Tibial artery (tissue), 4 donors: ENCODE data around the gene ERC1.
"Not testable (repeated sequence)": the region's sequence is repeated elsewhere in the genome, so short reads cannot be mapped to it uniquely, and the experiment has no call there.

Experiments used
- DNase-seq, 2 donors: peaks; one replicate each; pipeline ENCODE4 v3.0.0-alpha.2; 2019
- H3K27ac ChIP-seq, 2 donors: fragments of 200-600 bp; sonication (generic) in 1 of 2; 1 replicate in 1 of 2; 2 replicates in 1 of 2; pipeline ENCODE4 v1.5.1; 2018 to 2019; ENCODE audit warnings: mild to moderate bottlenecking in 1 of 2
- H3K27me3 ChIP-seq, 2 donors: fragments of 200-600 bp; sonication (generic) in 1 of 2; one replicate each; pipeline versions ENCODE4 v1.5.1 to v1.6.0; 2016 to 2019
- H3K36me3 ChIP-seq, 3 donors: fragments of 200-600 bp; sonication (generic) in 2 of 3; one replicate each; pipeline ENCODE4 v1.5.1; 2016 to 2019; ENCODE audit warnings: mild to moderate bottlenecking in 2 of 3
- H3K4me1 ChIP-seq, 4 donors: fragments of 200-600 bp; sonication (generic) in 2 of 4; 1 replicate in 3 of 4; 2 replicates in 1 of 4; pipeline ENCODE4 v1.5.1; 2016 to 2019
- H3K4me3 ChIP-seq, 2 donors: fragments of 200-600 bp; sonication (generic) in 1 of 2; 1 replicate in 1 of 2; 2 replicates in 1 of 2; pipeline ENCODE4 v1.5.1; 2018 to 2019; ENCODE audit warnings: mild to moderate bottlenecking in 2 of 2
- H3K9me3 ChIP-seq, 3 donors: fragments of 200-600 bp; sonication (generic) in 1 of 3; one replicate each; pipeline ENCODE4 v1.5.1; 2016 to 2019
- CTCF ChIP-seq, 2 experiments: fragments of 200-600 bp in 1 of 2; fragments of 450-650 bp in 1 of 2; IDR thresholded peaks; one replicate each; pipeline ENCODE4 v1.5.1; 2017 to 2019; ENCODE audit warnings: antibody characterized with exemption in 2 of 2, mild to moderate bottlenecking in 1 of 2, moderate library complexity in 1 of 2
- intact Hi-C: fragments of 100-400 bp; cut with DNase I; formaldehyde crosslinking; loops from one replicate; pipeline ENCODE4 v1.15.0; 2023; ENCODE audit warnings: low total_unique reads

The ERC1 gene

GRCh38 chr12:1355396-1355795, 364.4 kb downstream of the ERC1 start:
- no peak for DNase-seq
- Histone ChIP-seq H3K4me3 (no peak overlapping the region), H3K9me3 (no peaks in the 10 kb centered on the region), H3K4me1 (peaks cover 0 to 14% (median 0%) of the 10 kb centered on the region in 4 donors), H3K27ac (no peak overlapping the region), H3K36me3 (no peaks in the 10 kb centered on the region), H3K27me3 (no peaks in the 10 kb centered on the region)
- intact Hi-C loops: no loop called here
- no peak for TF ChIP-seq CTCF (IDR thresholded peaks at IDR 0.05)

- H3K36me3 ChIP-seq, H3K27me3 ChIP-seq, H3K9me3 ChIP-seq, DNase-seq, H3K27ac ChIP-seq, intact Hi-C loops, H3K4me3 ChIP-seq: not testable (repeated sequence)
- H3K4me1 ChIP-seq: peaks cover 0 to 14% (median 0%) of the 10 kb centered on the region in 4 donors
Measured at GRCh38 chr12:1355871-1356270, 364.8 kb downstream of the ERC1 start.

DNA sequence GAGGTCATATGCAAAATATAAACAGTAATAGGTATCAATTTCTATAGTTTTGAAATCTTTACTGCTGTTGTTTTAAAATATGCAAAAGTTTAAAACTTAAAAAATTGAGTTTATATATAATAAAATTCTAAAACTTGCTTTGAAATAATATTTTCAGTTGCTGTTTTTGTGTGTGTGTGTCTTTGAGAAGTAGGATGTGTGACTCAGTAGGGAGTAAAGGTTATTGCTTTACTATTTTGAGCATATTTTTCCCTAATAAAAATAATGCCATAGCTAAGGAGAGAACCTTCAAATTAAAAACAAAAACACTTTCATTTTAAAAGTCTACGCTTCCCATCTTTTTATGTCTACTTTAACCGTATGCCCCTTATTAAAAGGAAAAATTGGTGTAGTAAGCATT, 365.3 kb downstream of the ERC1 start:
- Histone ChIP-seq H3K9me3 (no peaks in the 10 kb centered on the region), H3K4me3 (no peak overlapping the region), H3K4me1 (peaks cover 0 to 14% (median 0%) of the 10 kb centered on the region in 4 donors), H3K27me3 (no peaks in the 10 kb centered on the region), H3K36me3 (no peaks in the 10 kb centered on the region), H3K27ac (no peak overlapping the region)
- intact Hi-C loops: no loop called here
- TF ChIP-seq CTCF (IDR thresholded peaks at IDR 0.05): no peak
- DNase-seq: no peak

DNA sequence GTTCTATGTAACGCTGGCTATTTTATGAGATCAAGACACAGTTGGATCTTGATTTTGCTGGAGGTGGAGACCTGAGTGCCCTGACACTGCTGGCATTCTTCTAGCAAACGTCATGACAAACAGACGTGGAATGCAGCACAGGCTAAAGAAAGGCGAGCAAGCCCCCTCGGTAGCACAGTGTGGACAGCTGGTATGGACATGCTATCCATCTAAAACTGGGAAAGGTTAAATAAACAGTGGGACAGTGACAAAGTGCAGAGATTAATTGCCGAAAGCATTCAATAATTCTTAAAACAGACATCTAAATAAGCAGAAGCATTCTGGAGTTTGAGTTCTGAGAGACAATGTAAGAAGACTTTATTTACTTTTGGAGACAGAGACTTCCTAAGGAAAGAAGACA, 366.1 kb downstream of the ERC1 start:
- Histone ChIP-seq H3K36me3 (no peaks in the 10 kb centered on the region), H3K27me3 (no peaks in the 10 kb centered on the region), H3K4me3 (no peak overlapping the region), H3K9me3 (no peaks in the 10 kb centered on the region), H3K27ac (no peak overlapping the region), H3K4me1 (peaks cover 0 to 14% (median 0%) of the 10 kb centered on the region in 4 donors)
- no peak for DNase-seq
- no peak for TF ChIP-seq CTCF (IDR thresholded peaks at IDR 0.05)
- intact Hi-C loops: no loop called here

DNA sequence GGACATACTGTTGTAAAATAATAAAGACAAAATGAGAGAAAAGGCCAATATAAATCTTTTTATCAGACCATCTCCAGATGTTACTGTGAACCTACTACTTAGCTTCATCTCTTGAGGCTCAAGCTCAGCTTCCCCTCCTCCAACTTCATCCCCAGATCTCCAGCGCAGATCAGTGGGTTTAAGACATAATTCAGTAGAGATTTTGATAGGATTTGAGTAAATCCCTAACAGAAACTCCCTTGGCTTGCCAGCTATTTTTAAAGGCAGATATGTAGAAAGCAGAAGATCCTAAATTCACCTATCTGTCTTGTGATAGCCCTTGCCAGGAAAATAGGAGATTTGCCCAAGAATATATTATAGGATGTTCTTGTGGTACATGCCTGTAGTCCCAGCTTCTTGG, 366.7 kb downstream of the ERC1 start:
- Histone ChIP-seq H3K27me3 (no peaks in the 10 kb centered on the region), H3K36me3 (no peaks in the 10 kb centered on the region), H3K4me1 (peaks cover 0 to 14% (median 0%) of the 10 kb centered on the region in 4 donors), H3K4me3 (no peak overlapping the region), H3K9me3 (no peaks in the 10 kb centered on the region), H3K27ac (no peak overlapping the region)
- no peak for DNase-seq
- no peak for TF ChIP-seq CTCF (IDR thresholded peaks at IDR 0.05)
- intact Hi-C loops: no loop called here

- no peaks in the 10 kb centered on the region for H3K27me3 ChIP-seq
- H3K4me1 ChIP-seq: peaks cover 0 to 13% (median 0%) of the 10 kb centered on the region in 4 donors
- TF ChIP-seq CTCF (IDR thresholded peaks at IDR 0.05): no peak
- H3K27ac ChIP-seq: no peak overlapping the region
- no peaks in the 10 kb centered on the region for H3K9me3 ChIP-seq
- DNase-seq: no peak
- intact Hi-C loops: no loop called here
- no peak overlapping the region for H3K4me3 ChIP-seq
- H3K36me3 ChIP-seq: peaks cover 0 to 4% (median 0%) of the 10 kb centered on the region in 3 donors
Measured at GRCh38 chr12:1360441-1361210, 369.6 kb downstream of the ERC1 start.
